Endodermal cell (in vitro differentiated cells): ENCODE measurements around the gene ELMO1. TPM values are rescaled to one million over a fixed set of nuclear protein-coding genes. Genes with fewer than 3 reads are reported as not detected.

Experiments used
- DNase-seq: peaks from one replicate; pipeline ENCODE4 v3.0.0-alpha.2; 2017
- H3K27ac ChIP-seq: 2 replicates; pipeline ENCODE4 v1.5.1; 2013; ENCODE audit warnings: mild to moderate bottlenecking, low read depth, low read length, moderate library complexity
- H3K27me3 ChIP-seq: 2 replicates; pipeline ENCODE4 v1.6.1; 2013; ENCODE audit warnings: mild to moderate bottlenecking, low read length, moderate library complexity; ENCODE audit not compliant: insufficient read depth, control insufficient read depth, poor library complexity, severe bottlenecking
- H3K36me3 ChIP-seq: 2 replicates; pipeline ENCODE4 v1.7.0; 2013; ENCODE audit warnings: mild to moderate bottlenecking, low read length, moderate library complexity; ENCODE audit not compliant: control insufficient read depth, insufficient read depth
- H3K4me1 ChIP-seq: one replicate; pipeline ENCODE4 v1.7.0; 2013; ENCODE audit warnings: low read length; ENCODE audit not compliant: control insufficient read depth, insufficient read depth
- H3K4me3 ChIP-seq: 2 replicates; pipeline ENCODE4 v1.5.1; 2013; ENCODE audit warnings: mild to moderate bottlenecking, low read length, moderate library complexity
- H3K9ac ChIP-seq: 2 replicates; pipeline ENCODE4 v1.6.1; 2013; ENCODE audit warnings: mild to moderate bottlenecking, low read length, moderate library complexity; ENCODE audit not compliant: poor library complexity, severe bottlenecking; ENCODE audit errors: extremely low read depth
- H3K9me3 ChIP-seq: 2 replicates; pipeline ENCODE4 v1.6.1; 2013; ENCODE audit warnings: mild to moderate bottlenecking, low read length, moderate library complexity; ENCODE audit not compliant: control insufficient read depth
- H3K27ac Mint-ChIP-seq: 2 replicates; pipeline ENCODE4 v1.8.0; 2020; ENCODE audit warnings: mixed read lengths
- H3K27me3 Mint-ChIP-seq: 2 replicates; pipeline ENCODE4 v1.8.0; 2021; ENCODE audit warnings: mild to moderate bottlenecking, mixed read lengths; ENCODE audit not compliant: insufficient read depth
- H3K36me3 Mint-ChIP-seq: 2 replicates; pipeline ENCODE4 v1.8.0; 2020; ENCODE audit warnings: low read depth, mixed read lengths
- H3K4me1 Mint-ChIP-seq: 2 replicates; pipeline ENCODE4 v1.8.0; 2020; ENCODE audit warnings: mixed read lengths
- H3K4me3 Mint-ChIP-seq: 2 replicates; pipeline ENCODE4 v1.8.0; 2020; ENCODE audit warnings: mild to moderate bottlenecking, moderate library complexity, mixed read lengths
- H3K9me3 Mint-ChIP-seq: 2 replicates; pipeline ENCODE4 v1.8.0; 2020; ENCODE audit warnings: mild to moderate bottlenecking, mixed read lengths
- CTCF ChIP-seq: fragments of 200-600 bp; sonication (generic); conservative IDR thresholded peaks from 2 replicates; pipeline ENCODE4 v1.5.0; 2021; ENCODE audit warnings: antibody characterized with exemption, mild to moderate bottlenecking
- WGBS, 2 experiments: methylation state at CpG; one replicate each; pipeline versions ENCODE4 v1.1.5 to v1.1.7; 2013; ENCODE audit warnings: missing lambda C conversion rate in 2 of 2, mixed read lengths in 1 of 2; ENCODE audit not compliant: insufficient coverage in 1 of 2, insufficient read length in 1 of 2; 5-methylcytosine and 5-hydroxymethylcytosine counted together
- total RNA-seq, 2 donors: library from RNA; stranded (reverse); fragmentation: NEBNext Ultra II Directional in 1 of 2; extraction: Animal tissue kit (Norgen Biotek cat#: 25700) in 1 of 2; gene quantifications; 2 replicates in 1 of 2; 3 replicates in 1 of 2; pipeline ENCODE4 v1.2.1, GENCODE V29; 2021

The ELMO1 gene
- total RNA-seq, 2 donors from 2014 or later, result 120 to 131 TPM

- TF ChIP-seq CTCF, result no peak
- Histone ChIP-seq H3K27ac (no peak overlapping the region), H3K4me3 (no peak overlapping the region), H3K9me3 (no peaks in the 10 kb centered on the region), H3K36me3 (peaks cover 32% of the 10 kb centered on the region), H3K4me1 (no peaks in the 10 kb centered on the region), H3K9ac (no peak overlapping the region), H3K27me3 (no peaks in the 10 kb centered on the region)
- Mint-ChIP-seq H3K9me3 (no peaks in the 10 kb centered on the region), H3K4me3 (no peak overlapping the region), H3K27ac (no peak overlapping the region), H3K4me1 (no peaks in the 10 kb centered on the region), H3K27me3 (no peaks in the 10 kb centered on the region), H3K36me3 (peaks cover 52% of the 10 kb centered on the region)
- WGBS, 2 experiments, result 95 to 96% methylated on average over 13 to 15 of the region's 15 CpGs
- DNase-seq, result no peak
Observed at GRCh38 chr7:36855330-36855729, 593.3 kb downstream of the ELMO1 start.

GRCh38 chr7:36854652-36855051 is 594.0 kb downstream of the ELMO1 start:
- 93 to 97% methylated on average over 7 to 9 of the region's 9 CpGs for WGBS, 2 experiments
- Mint-ChIP-seq H3K4me1 (no peaks in the 10 kb centered on the region), H3K27ac (no peak overlapping the region), H3K36me3 (peaks cover 45% of the 10 kb centered on the region), H3K4me3 (no peak overlapping the region), H3K27me3 (no peaks in the 10 kb centered on the region), H3K9me3 (no peaks in the 10 kb centered on the region)
- DNase-seq, result no peak
- Histone ChIP-seq H3K36me3 (peaks cover 25% of the 10 kb centered on the region), H3K27me3 (no peaks in the 10 kb centered on the region), H3K4me1 (no peaks in the 10 kb centered on the region), H3K27ac (no peak overlapping the region), H3K9me3 (no peaks in the 10 kb centered on the region), H3K4me3 (no peak overlapping the region), H3K9ac (no peak overlapping the region)
- TF ChIP-seq CTCF, result no peak

- no peaks in the 10 kb centered on the region for H3K4me1 ChIP-seq
- peaks cover 25% of the 10 kb centered on the region for H3K36me3 ChIP-seq
- DNase-seq, result no peak
- Mint-ChIP-seq H3K27me3 (no peaks in the 10 kb centered on the region), H3K9me3 (peaks cover 7% of the 10 kb centered on the region), H3K27ac (no peak overlapping the region), H3K4me1 (no peaks in the 10 kb centered on the region), H3K36me3 (peaks cover 35% of the 10 kb centered on the region), H3K4me3 (no peak overlapping the region)
- TF ChIP-seq CTCF, result no peak
- H3K27ac ChIP-seq, result no peak overlapping the region
- peaks cover 6% of the 10 kb centered on the region for H3K9me3 ChIP-seq
- no peaks in the 10 kb centered on the region for H3K27me3 ChIP-seq
- 100% methylated on average over 1 of the region's 1 CpG; no CpG with 5 or more reads in 1 of the 2 experiments for WGBS, 2 experiments
- no peak overlapping the region for H3K9ac ChIP-seq
- no peak overlapping the region for H3K4me3 ChIP-seq
Observed at GRCh38 chr7:36852931-36853330, 595.7 kb downstream of the ELMO1 start.
